Measurements from ENCODE around the gene SPTBN1.

Gene SPTBN1

GRCh38 chr2:54568876-54569321, 112.8 kb downstream of the SPTBN1 start:
- no peak for TF ChIP-seq CTCF (IDR thresholded peaks at IDR 0.05)

GRCh38 chr2:54569745-54570301, 113.7 kb downstream of the SPTBN1 start:
- TF ChIP-seq CTCF (IDR thresholded peaks at IDR 0.05) = no peak

DNA sequence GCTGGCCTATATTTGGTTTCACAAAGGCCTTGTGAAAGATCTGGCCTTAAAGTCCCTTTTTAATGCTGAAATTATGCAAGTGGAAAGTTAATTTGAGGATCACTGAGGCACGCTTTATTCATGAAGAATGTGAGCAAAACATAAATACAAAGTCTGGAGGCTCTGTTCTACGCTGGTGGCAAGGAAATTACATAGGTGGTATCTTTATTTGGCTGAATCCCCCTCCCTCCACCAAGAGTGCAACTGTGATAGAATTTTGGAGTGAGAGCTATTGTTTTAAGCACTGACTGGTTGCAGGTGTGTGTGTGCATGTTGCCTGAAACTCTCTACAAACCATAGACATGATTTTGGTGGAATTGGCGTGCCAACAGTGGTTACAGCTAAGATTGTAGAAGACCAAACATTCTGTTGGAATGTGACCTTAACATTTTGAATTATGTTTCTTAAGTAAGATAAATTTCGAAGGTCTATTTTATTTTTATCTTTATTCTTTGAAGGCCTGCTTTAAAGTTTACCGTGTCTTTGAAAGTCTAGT, 114.3 kb downstream of the SPTBN1 start:
- no peak for TF ChIP-seq CTCF (IDR thresholded peaks at IDR 0.05)

DNA sequence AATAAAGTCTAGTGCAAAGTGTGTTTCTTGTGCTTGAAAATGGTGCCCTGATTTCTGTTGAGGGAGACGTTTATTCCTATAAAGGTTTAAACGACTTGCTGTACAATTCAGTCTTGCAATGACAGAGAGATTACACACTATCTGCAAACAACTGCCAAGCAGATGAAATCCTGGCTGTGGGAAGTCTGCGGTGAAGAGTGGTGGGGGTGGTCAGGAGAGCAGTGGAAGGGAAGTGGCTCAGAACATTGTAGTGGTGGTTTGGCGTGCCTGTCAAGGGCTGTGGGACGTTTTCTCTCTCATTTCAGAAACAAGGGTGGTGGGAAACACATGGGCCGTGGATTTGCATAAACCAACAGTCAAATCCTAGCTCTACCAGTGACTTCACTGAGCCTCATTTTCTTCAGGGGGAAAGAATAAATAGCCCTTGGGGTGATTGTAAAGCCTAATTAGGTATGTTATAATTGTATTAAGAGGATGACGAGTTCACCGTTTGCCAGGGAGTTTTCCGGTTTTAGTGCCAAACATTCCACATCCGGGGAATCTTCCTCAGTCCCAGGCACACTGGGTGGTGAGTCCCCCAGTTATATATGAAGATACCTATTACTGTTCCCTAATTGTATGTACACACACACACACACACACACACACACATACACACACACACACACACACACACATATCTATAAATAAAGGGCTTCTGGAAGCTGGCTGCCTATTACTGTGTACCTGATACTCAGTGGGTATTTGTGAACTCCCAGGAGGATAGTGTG, 115.0 kb downstream of the SPTBN1 start:
- no peak for TF ChIP-seq CTCF (IDR thresholded peaks at IDR 0.05)

GRCh38 chr2:54572262-54572635, 116.1 kb downstream of the SPTBN1 start:
- TF ChIP-seq CTCF (IDR thresholded peaks at IDR 0.05) = no peak

DNA sequence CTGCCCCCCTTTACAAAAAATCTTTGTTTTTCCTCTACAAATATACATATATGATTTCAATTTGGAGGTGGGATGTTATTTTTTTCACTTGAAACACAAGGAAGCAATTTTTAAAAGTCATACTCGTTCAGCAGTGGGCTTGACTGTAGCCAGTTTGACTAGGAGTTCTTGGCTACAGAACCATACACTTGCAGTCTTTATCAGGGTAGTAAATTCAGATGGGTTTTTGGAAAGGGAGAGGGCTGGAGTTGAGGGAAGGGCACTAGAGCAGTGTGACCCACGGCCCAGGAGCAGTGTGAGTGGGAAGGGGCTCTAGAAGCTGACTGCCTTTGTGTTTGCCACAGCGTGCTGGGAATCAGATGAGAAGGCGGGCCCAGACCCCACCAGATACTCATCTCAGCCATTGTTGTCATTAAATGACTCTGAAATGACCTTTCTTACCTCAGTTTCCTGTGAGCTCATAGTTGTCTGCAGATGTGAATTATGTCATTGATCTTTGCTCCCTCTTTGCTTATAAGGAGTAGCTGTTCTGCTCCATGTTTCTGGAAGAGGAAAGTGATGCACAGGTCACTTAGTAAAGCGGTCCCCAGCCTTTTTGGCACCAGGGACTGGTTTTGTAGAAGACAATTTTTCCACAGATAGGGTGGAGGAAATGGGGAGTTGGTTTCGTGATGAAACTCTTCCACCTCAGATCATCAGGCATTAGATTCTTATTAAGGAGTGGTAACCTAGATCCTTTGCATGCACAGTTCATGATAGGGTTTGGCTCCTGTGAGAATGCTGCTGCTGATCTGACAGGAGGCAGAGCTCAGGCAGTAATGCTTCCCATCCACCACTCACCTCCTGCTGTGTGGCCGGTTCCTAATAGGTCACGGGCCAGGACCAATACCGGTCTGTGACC, 116.8 kb downstream of the SPTBN1 start:
- TF ChIP-seq CTCF (IDR thresholded peaks at IDR 0.05) = no peak

GRCh38 chr2:54573537-54573919, 117.4 kb downstream of the SPTBN1 start:
- no peak for TF ChIP-seq CTCF (IDR thresholded peaks at IDR 0.05)
